HG03103 (cell line): ENCODE results near the gene EXOC2.

Source experiments
- ATAC-seq: cut with Tn5 transposase; IDR thresholded peaks from one replicate; pipeline ENCODE4 v1.9.1; 2021; ENCODE audit warnings: low read depth; ENCODE audit not compliant: unreplicated experiment

Gene EXOC2

DNA sequence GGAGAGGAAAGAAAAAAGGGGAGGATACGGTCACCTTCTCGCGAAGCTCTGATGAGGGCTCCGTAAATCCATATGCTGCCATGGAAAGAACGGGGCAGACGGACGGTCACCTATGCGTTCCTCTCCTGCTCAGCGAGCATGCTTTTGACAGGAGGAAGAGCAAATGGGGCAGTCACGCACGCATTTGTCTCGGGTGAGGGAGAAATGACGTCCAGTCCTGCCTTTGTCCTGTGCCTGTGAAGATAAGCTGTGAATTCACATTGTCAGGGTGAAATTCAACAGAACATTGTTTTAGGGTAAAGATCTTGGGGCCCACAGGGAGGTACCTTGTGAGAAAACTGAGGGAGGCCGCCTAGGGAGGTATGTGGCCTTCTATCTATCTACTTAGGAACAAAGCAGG is 217.6 kb downstream of the EXOC2 start:
- ATAC-seq: no peak

GRCh38 chr6:474453-475185 is 218.3 kb downstream of the EXOC2 start:
- peak; percentile 92 for ATAC-seq

GRCh38 chr6:473768-474452 is 219.0 kb downstream of the EXOC2 start:
- no peak for ATAC-seq

DNA sequence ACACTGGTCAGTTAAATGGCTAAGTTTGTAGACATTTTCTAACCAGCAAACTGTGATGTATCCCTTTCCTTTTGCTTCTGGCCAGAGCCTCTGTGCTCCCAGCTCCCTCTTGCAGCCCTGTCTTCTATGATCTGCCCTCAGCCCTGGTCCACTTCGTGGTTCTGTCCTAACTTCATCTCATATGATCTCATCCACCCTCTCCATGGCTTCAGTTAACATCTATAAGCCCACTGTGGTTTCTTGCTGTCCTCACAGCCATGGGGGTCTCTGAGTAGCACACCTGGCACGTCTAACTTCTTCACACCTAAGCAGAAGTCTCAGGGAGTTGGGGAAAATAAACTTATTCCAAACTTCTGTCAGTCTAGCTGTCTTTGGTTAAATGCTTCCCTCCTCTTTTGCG is 219.6 kb downstream of the EXOC2 start:
- no peak for ATAC-seq

- ATAC-seq: no peak
Observed at GRCh38 chr6:470901-471448, 222.0 kb downstream of the EXOC2 start.

GRCh38 chr6:470051-470900 is 222.7 kb downstream of the EXOC2 start:
- ATAC-seq: no peak

- ATAC-seq: no peak
Observed at GRCh38 chr6:467671-468082, 225.3 kb downstream of the EXOC2 start.

- ATAC-seq: no peak
Observed at GRCh38 chr6:467111-467510, 225.8 kb downstream of the EXOC2 start.

GRCh38 chr6:466564-466963 is 226.4 kb downstream of the EXOC2 start:
- no peak for ATAC-seq

- ATAC-seq: no peak
Observed at GRCh38 chr6:465531-466348, 227.2 kb downstream of the EXOC2 start.

DNA sequence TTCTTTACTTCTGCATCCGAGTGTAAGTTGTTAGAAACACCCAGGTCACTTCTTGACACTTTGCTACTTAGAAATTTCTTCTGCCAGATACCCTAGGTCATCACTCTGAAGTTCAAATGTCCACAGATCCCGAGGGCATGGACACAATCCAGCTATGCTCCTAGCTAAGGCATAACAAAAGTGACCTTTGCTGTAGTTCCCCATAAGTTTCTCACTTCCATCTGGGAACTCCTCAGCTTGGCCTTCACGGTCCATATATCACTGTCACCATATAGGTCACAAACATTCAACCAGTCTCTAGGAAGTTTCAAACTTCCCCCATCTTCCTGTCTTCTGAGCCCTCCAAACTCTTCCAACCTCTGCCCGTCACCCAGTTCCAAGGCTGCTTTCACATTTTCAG is 236.1 kb downstream of the EXOC2 start:
- ATAC-seq: no peak

DNA sequence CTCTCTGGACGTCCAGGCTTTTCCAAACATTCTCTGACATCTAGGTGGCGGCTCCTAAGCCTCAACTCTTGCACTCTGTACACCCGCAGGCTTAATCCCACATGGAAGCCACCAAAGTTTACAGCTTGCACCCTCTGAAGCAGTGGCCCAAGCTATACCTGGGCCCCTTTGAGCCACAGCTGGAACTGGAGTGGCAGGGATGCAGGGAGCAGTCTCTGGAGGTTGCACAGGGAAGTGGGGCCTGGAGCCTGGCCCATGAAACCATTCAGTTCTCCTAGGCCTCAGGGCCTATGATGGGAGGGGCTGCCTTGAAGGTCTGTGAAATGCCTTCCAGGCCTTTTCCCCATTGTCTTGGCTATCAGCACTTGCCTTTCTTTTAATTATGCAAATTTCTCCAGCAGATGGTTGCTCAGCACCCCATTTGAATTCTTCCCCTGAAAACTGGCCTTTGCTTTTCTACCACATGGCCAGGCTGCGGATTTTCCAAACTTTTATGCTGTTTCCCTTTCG is 236.5 kb downstream of the EXOC2 start:
- no peak for ATAC-seq

DNA sequence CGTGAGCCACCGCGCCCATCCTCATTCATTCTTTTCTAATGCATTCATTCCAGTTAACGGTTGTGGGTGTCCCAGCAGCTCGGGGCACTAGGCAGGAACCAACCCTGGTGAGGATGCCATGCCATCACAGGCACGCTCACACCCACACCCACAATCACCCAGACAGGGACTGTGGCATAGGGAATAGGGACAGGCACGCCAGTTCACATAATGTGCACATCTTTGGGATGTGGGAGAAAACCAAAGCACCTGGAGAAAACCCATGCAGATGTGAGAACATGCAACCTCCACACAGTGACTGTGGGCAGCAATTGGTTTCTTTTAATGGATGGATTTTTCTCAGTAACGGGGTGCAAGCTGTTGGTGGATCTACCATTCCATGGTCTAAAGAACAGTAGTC is 237.1 kb downstream of the EXOC2 start:
- ATAC-seq: no peak

DNA sequence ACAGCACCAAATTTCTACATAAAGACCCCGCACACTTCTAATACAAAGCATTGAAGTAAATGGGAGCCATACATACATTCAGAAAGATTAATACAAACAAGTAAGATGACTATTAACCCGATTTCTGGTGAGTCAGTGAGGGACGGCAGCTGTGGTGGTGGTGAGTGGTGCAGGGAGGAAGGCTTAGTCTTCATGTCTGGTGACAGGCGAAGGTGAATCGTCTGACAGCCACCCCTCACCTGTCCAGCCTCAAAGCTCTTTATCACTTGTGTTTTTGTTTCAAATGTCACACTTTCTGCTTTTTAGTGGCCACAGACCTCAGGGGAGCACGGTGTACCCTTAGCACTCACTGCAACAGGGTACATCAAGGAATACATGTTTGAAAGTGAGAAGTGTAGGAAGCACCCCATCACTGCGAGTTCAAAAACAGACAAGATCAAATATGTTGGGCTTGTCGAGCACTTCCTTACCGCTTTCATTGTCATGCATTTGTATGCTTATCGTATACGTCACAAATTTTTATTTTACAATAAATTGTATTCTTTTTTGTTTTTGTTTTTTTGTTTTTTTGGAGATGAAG is 237.8 kb downstream of the EXOC2 start:
- no peak for ATAC-seq

- ATAC-seq: no peak
Observed at GRCh38 chr6:454148-454991, 238.6 kb downstream of the EXOC2 start.

DNA sequence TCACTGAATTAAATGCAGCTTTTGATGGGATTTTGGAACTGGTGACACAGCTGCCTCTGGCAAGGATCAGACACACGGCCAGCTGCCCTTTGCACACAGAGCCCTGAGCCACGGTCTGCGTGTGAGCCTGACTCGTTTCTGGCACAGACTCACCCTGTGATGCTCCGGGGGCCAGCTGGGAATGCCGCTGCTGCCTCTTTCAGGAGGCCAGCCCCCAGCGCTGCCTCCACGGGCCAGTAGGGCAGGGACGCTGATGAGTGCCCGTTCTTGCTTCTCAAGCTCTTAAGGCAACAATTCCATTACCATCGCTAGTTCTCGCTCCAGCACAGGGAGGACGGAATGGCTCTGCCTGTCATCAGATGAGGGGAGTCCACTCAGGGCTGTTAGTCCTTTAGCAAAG is 239.8 kb downstream of the EXOC2 start:
- ATAC-seq: no peak

GRCh38 chr6:452301-453067 is 240.5 kb downstream of the EXOC2 start:
- no peak for ATAC-seq

DNA sequence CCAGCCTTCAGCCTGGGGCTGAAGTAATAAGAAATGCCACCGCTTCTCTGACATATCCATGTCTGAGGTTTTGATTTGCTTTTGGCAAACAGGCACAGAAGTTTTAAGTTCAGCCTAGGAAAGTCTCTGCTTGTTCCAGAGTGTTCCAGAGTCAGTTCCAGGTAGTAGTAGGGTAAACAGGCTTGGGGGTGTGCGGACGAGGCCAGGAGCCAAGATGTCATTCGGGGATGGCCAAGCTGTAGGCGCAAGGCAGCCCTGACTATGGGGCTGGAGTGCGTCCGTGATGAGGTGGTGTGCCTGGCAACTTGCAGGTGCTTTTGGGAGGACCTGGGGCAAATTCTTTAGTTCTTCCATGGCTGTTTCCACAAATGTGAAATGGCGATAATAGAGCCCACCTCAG is 241.1 kb downstream of the EXOC2 start:
- ATAC-seq: no peak
